HepG2 (cell line): ENCODE data around the gene ACOT2. TPM values are rescaled to one million over a fixed set of nuclear protein-coding genes. Genes with fewer than 3 reads are reported as not detected.
"Not testable (repeated sequence)": the region's sequence is repeated elsewhere in the genome, so short reads cannot be mapped to it uniquely, and the experiment has no call there.

ENCODE experiments used
- BRF2 ChIP-seq: sonication (generic); formaldehyde crosslinking; IDR thresholded peaks from 2 replicates; pipeline ENCODE4 v1.8.1; 2022; ENCODE audit warnings: mild to moderate bottlenecking, missing genetic modification reagents
- HNRNPK ChIP-seq: fragments of 200-400 bp; formaldehyde crosslinking; IDR thresholded peaks from 2 replicates; pipeline ENCODE4 v1.6.1; 2018; ENCODE audit warnings: low read length, low read depth, moderate library complexity, mild to moderate bottlenecking; ENCODE audit not compliant: poor library complexity, severe bottlenecking
- IKZF5 ChIP-seq: IDR thresholded peaks from 2 replicates; pipeline ENCODE4 v1.6.1; 2018; ENCODE audit warnings: missing genetic modification reagents, mild to moderate bottlenecking, missing compliant biosample characterization
- MAZ ChIP-seq, 2 experiments: sonication (generic) in 1 of 2; formaldehyde crosslinking in 1 of 2; IDR thresholded peaks; 2 replicates each; pipeline versions ENCODE4 v1.5.0 to v1.6.1; 2012 to 2020; ENCODE audit warnings: low read depth in 2 of 2, mild to moderate bottlenecking in 2 of 2, borderline replicate concordance in 1 of 2, improper control_type of control experiment in 1 of 2, low read length in 1 of 2, missing genetic modification reagents in 1 of 2, moderate library complexity in 1 of 2
- MXI1 ChIP-seq: IDR thresholded peaks from 3 replicates; pipeline ENCODE4 v1.6.1; 2012; ENCODE audit warnings: low read depth, low read length, inconsistent platforms, borderline replicate concordance
- SATB2 ChIP-seq: sonication (generic); formaldehyde crosslinking; IDR thresholded peaks from 2 replicates; pipeline ENCODE4 v1.5.0; 2020; ENCODE audit warnings: missing genetic modification reagents
- SOX6 ChIP-seq, 2 experiments: fragments of 450-650 bp in 1 of 2; sonication (generic) in 1 of 2; formaldehyde crosslinking in 1 of 2; IDR thresholded peaks; 2 replicates each; pipeline versions ENCODE4 v1.4.0 to v1.6.1; 2017 to 2020; ENCODE audit warnings: antibody characterized with exemption in 1 of 2, mild to moderate bottlenecking in 1 of 2, missing genetic modification reagents in 1 of 2
- SP4 ChIP-seq: sonication (generic); formaldehyde crosslinking; IDR thresholded peaks from 2 replicates; pipeline ENCODE4 v1.8.1; 2023; ENCODE audit warnings: mild to moderate bottlenecking, missing genetic modification reagents
- TBX2 ChIP-seq: sonication (generic); formaldehyde crosslinking; IDR thresholded peaks from 2 replicates; pipeline ENCODE4 v1.5.0; 2020; ENCODE audit warnings: missing genetic modification reagents, mild to moderate bottlenecking, borderline replicate concordance
- TBX3 ChIP-seq: fragments of 450-650 bp; IDR thresholded peaks from 2 replicates; pipeline ENCODE4 v1.6.1; 2017; ENCODE audit warnings: antibody characterized with exemption, mild to moderate bottlenecking, inconsistent platforms, borderline replicate concordance
- TP53 ChIP-seq: sonication (generic); formaldehyde crosslinking; conservative IDR thresholded peaks from 2 replicates; pipeline ENCODE4 v1.4.0; 2020; ENCODE audit warnings: missing genetic modification reagents
- YEATS4 ChIP-seq: sonication (generic); formaldehyde crosslinking; IDR thresholded peaks from 2 replicates; pipeline ENCODE4 v1.4.0; 2020; ENCODE audit warnings: missing genetic modification reagents, borderline replicate concordance
- ZEB1 ChIP-seq: IDR thresholded peaks from 2 replicates; pipeline ENCODE4 v1.6.1; 2012; ENCODE audit warnings: mild to moderate bottlenecking, low read depth, inconsistent platforms; ENCODE audit not compliant: insufficient replicate concordance
- ZNF367 ChIP-seq: sonication (generic); formaldehyde crosslinking; IDR thresholded peaks from 2 replicates; pipeline ENCODE4 v1.4.0; 2020; ENCODE audit warnings: missing genetic modification reagents, borderline replicate concordance
- ZNF501 ChIP-seq: sonication (generic); formaldehyde crosslinking; IDR thresholded peaks from 2 replicates; pipeline ENCODE4 v1.5.1; 2020; ENCODE audit warnings: mild to moderate bottlenecking, moderate library complexity, missing genetic modification reagents
- ZNF766 ChIP-seq: sonication (generic); formaldehyde crosslinking; IDR thresholded peaks from 2 replicates; pipeline ENCODE4 v1.5.0; 2020; ENCODE audit warnings: missing genetic modification reagents, borderline replicate concordance
- ZNF773 ChIP-seq: sonication (generic); formaldehyde crosslinking; IDR thresholded peaks from 2 replicates; pipeline ENCODE4 v1.4.0; 2020; ENCODE audit warnings: missing genetic modification reagents, borderline replicate concordance
- polyA plus RNA-seq, 8 experiments: library from polyadenylated mRNA; depleted of rRNA in 3 of 8; stranded (reverse) in 7 of 8; unstranded in 1 of 8; fragments of >200 nt; fragmentation: Illumina TruSeq in 4 of 8; extraction: Trizol in 4 of 8; gene quantifications; 2 replicates each; pipeline versions ENCODE4 v1.2.1 to v1.2.3, GENCODE V29; 2011 to 2016; ENCODE audit warnings: low read depth in 4 of 8, missing spikeins in 1 of 8, mixed read lengths in 1 of 8; ENCODE audit not compliant: insufficient read depth in 1 of 8
- total RNA-seq, 5 experiments: library from RNA; depleted of rRNA; stranded (reverse); fragments of >200 nt; fragmentation: Illumina TruSeq; extraction: Trizol; gene quantifications; 2 replicates each; pipeline ENCODE4 v1.2.3, GENCODE V29; 2016; ENCODE audit warnings: low read depth in 1 of 5
- TF ChIP-seq, protein P1 (sequence below): sonication (generic); formaldehyde crosslinking; IDR thresholded peaks from 2 replicates; pipeline ENCODE4 v1.4.0; 2020; ENCODE audit warnings: missing genetic modification reagents
- TF ChIP-seq, protein P2 (sequence below): sonication (generic); formaldehyde crosslinking; IDR thresholded peaks from 2 replicates; pipeline ENCODE4 v1.5.0; 2020; ENCODE audit warnings: missing genetic modification reagents
- TF ChIP-seq, protein P3 (sequence below): sonication (generic); formaldehyde crosslinking; IDR thresholded peaks from 2 replicates; pipeline ENCODE4 v1.4.0; 2020; ENCODE audit warnings: missing genetic modification reagents

The ACOT2 gene
- total and polyA plus RNA-seq, 2 of the 13 experiments (the other 11 are each of a cell fraction or from before 2014, with no cell fraction given) = 60.0 to 110 TPM

- TF ChIP-seq TBX2 (CRISPR knock-in tag) = peak; percentile 72
- peak; percentile 30; the same call in 1 of the 2 replicates for TF ChIP-seq SATB2
- peak; percentile 61; the same call in 1 of the 2 replicates for TF ChIP-seq ZNF773
- peak; percentile 70 for TF ChIP-seq SP4 (CRISPR knock-in tag)
- TF ChIP-seq TBX3 = peak; percentile 91
- TF ChIP-seq, protein P1, sequence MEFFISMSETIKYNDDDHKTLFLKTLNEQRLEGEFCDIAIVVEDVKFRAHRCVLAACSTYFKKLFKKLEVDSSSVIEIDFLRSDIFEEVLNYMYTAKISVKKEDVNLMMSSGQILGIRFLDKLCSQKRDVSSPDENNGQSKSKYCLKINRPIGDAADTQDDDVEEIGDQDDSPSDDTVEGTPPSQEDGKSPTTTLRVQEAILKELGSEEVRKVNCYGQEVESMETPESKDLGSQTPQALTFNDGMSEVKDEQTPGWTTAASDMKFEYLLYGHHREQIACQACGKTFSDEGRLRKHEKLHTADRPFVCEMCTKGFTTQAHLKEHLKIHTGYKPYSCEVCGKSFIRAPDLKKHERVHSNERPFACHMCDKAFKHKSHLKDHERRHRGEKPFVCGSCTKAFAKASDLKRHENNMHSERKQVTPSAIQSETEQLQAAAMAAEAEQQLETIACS (CRISPR knock-in tag) = peak; percentile 86
- peak; percentile 75; the same call in 1 of the 2 replicates for TF ChIP-seq ZNF766 (CRISPR knock-in tag)
- 0 out of 2 replicates have a peak, but pooled peaks have one; percentile 16 for TF ChIP-seq MAZ (IDR thresholded peaks at IDR 0.05; ENCODE audit: borderline replicate concordance, low read depth, low read length)
- peak; percentile 53 for TF ChIP-seq MAZ (CRISPR knock-in tag; IDR thresholded peaks at IDR 0.05; ENCODE audit: low read depth)
- peak; percentile 31 for TF ChIP-seq HNRNPK
- peak; percentile 78 for TF ChIP-seq ZEB1
- peak; percentile 2; the same call in 1 of the 3 replicates for TF ChIP-seq MXI1
- peak; percentile 55; the same call in 1 of the 2 replicates for TF ChIP-seq ZNF501 (CRISPR knock-in tag)
- TF ChIP-seq BRF2 (CRISPR knock-in tag) = peak; percentile 37; the same call in 1 of the 2 replicates
- TF ChIP-seq, protein P2, sequence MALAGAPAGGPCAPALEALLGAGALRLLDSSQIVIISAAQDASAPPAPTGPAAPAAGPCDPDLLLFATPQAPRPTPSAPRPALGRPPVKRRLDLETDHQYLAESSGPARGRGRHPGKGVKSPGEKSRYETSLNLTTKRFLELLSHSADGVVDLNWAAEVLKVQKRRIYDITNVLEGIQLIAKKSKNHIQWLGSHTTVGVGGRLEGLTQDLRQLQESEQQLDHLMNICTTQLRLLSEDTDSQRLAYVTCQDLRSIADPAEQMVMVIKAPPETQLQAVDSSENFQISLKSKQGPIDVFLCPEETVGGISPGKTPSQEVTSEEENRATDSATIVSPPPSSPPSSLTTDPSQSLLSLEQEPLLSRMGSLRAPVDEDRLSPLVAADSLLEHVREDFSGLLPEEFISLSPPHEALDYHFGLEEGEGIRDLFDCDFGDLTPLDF (CRISPR knock-in tag) = peak; percentile 14
- TF ChIP-seq, protein P3, sequence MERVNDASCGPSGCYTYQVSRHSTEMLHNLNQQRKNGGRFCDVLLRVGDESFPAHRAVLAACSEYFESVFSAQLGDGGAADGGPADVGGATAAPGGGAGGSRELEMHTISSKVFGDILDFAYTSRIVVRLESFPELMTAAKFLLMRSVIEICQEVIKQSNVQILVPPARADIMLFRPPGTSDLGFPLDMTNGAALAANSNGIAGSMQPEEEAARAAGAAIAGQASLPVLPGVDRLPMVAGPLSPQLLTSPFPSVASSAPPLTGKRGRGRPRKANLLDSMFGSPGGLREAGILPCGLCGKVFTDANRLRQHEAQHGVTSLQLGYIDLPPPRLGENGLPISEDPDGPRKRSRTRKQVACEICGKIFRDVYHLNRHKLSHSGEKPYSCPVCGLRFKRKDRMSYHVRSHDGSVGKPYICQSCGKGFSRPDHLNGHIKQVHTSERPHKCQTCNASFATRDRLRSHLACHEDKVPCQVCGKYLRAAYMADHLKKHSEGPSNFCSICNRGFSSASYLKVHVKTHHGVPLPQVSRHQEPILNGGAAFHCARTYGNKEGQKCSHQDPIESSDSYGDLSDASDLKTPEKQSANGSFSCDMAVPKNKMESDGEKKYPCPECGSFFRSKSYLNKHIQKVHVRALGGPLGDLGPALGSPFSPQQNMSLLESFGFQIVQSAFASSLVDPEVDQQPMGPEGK = peak; percentile 65
- 0 out of 2 replicates have a peak, but pooled peaks have one; percentile 12 for TF ChIP-seq ZNF367
- TF ChIP-seq SOX6 (IDR thresholded peaks at IDR 0.05) = not testable (repeated sequence)
- TF ChIP-seq SOX6 (CRISPR knock-in tag; IDR thresholded peaks at IDR 0.05) = peak; percentile 32; the same call in 1 of the 2 replicates
- TF ChIP-seq IKZF5 (CRISPR knock-in tag) = peak; percentile 22; the same call in 1 of the 2 replicates
- TF ChIP-seq YEATS4 = peak; percentile 61; the same call in 1 of the 2 replicates
- TF ChIP-seq TP53 (CRISPR knock-in tag) = 0 out of 2 replicates have a peak, but pooled peaks have one; percentile 3
These were observed 31.6 kb upstream of the ACOT2 start (continued) for GRCh38 chr14:73537244-73538045.
